Subcutaneous adipose tissue (tissue), 4 donors: ENCODE data around the gene EBI3. TPM values are rescaled to one million over a fixed set of nuclear protein-coding genes. Genes with fewer than 3 reads are reported as not detected.

Experiments used
- CTCF ChIP-seq: fragments of 450-650 bp; IDR thresholded peaks from one replicate; pipeline ENCODE4 v1.5.1; 2016; ENCODE audit warnings: low read depth, mild to moderate bottlenecking, control low read depth, antibody characterized with exemption, moderate library complexity
- total RNA-seq, 4 donors: library from RNA; depleted of rRNA; stranded (reverse); fragments of >200 nt; gene quantifications; one replicate each; pipeline ENCODE4 v1.1.0, GENCODE V29; 2016

Gene EBI3
- total RNA-seq, 4 donors from 2014 or later, result 2.0 to 20.7 (median 8.0) TPM

- TF ChIP-seq CTCF, result no peak
These were observed 31.5 kb upstream of the EBI3 start for GRCh38 chr19:4197625-4198466.

GRCh38 chr19:4198467-4199126 lies 30.7 kb upstream of the EBI3 start:
- TF ChIP-seq CTCF, result no peak

- TF ChIP-seq CTCF, result no peak
These were observed 29.5 kb upstream of the EBI3 start for GRCh38 chr19:4199699-4200293.

- TF ChIP-seq CTCF, result no peak
These were observed 28.3 kb upstream of the EBI3 start for GRCh38 chr19:4200940-4201542.

- TF ChIP-seq CTCF, result no peak
These were observed 27.5 kb upstream of the EBI3 start for GRCh38 chr19:4201798-4202197.

GRCh38 chr19:4206818-4207484 lies 22.4 kb upstream of the EBI3 start:
- no peak for TF ChIP-seq CTCF
